Measurements from ENCODE around the gene ZNF18.

The ZNF18 gene

DNA sequence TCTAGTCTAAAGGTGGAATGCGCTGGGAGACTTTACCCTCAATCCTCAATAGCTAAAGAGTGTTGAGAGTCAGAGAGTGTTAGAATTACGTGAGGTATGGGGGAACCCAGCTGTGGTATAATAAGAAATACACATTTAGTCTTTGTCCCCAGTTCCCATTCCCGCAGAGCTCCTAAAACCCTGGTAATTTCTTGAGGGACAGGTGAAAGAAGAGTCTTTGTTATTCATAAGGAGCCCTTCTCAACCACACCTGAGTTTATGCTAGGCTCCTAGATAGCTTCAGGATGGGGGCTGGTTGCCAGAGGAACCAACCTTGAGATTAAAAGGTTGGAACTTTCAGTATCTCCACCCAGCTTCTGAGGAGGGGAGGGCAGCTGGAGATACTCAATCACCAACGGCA is 5.8 kb downstream of the ZNF18 start:
- CTCF ChIA-PET: no interaction called here
- POLR2A ChIA-PET: no interaction called here

DNA sequence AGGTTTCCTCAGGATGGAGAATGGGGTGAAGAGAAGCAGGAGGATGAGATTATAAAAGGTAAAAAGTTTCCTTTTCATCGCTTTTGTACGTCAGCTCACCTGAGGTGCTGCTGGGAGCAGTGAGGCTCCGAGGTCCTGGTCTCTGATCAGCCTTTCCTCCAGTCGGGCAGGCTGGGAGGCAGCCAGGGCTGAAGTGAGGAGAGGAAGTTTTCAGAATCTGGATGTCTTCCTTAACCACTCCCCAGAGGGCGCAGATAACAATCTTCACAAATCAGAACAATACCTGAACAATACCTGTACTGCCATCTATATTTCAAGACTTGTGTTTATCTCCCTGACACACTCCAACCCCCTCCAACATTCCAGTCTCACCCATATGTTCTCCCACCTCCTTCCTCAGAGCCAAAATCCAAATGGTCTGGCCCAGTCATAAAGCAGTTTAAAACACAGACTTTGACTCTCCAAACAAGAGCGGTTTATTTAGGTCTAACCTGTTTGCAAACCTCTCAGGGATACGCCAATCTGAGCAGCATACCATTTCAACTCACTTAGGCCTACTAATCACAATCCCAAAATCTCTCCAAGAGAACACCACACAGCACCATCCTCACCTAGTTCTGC is 6.8 kb downstream of the ZNF18 start:
- DNase-seq (ENCODE audit: extremely low spot score): no peak
- CTCF ChIA-PET: no interaction called here
- POLR2A ChIA-PET: interaction anchor here (0.6 kb wide), 1 partner anchor 1014 kb away, joined by 4 read pairs; no protein-coding TSS in a partner anchor
- TF ChIP-seq FOXA1 (IDR thresholded peaks at IDR 0.05): no peak
- TF ChIP-seq FOXM1 (IDR thresholded peaks at IDR 0.05; ENCODE audit: borderline replicate concordance): no peak
- TF ChIP-seq ELF4 (IDR thresholded peaks at IDR 0.05): no peak
- no peak for TF ChIP-seq NFRKB (IDR thresholded peaks at IDR 0.05)
- no peak for TF ChIP-seq FOXK2 (IDR thresholded peaks at IDR 0.05)

More for the DNA sequence above, 5.8 kb downstream of the ZNF18 start:
- no peak for DNase-seq (ENCODE audit: extremely low spot score)
- TF ChIP-seq FOXA1 (IDR thresholded peaks at IDR 0.05): no peak
- no peak for TF ChIP-seq LEF1 (IDR thresholded peaks at IDR 0.05; ENCODE audit: borderline replicate concordance)
- TF ChIP-seq SP1 (IDR thresholded peaks at IDR 0.05): no peak
- TF ChIP-seq SUZ12 (IDR thresholded peaks at IDR 0.05): no peak
- no peak for TF ChIP-seq HDGF (IDR thresholded peaks at IDR 0.05; ENCODE audit: borderline replicate concordance)
- TF ChIP-seq ARNT (IDR thresholded peaks at IDR 0.05): no peak
- no peak for TF ChIP-seq FOXM1 (IDR thresholded peaks at IDR 0.05; ENCODE audit: borderline replicate concordance)
- TF ChIP-seq TARDBP (IDR thresholded peaks at IDR 0.05): no peak

DNA sequence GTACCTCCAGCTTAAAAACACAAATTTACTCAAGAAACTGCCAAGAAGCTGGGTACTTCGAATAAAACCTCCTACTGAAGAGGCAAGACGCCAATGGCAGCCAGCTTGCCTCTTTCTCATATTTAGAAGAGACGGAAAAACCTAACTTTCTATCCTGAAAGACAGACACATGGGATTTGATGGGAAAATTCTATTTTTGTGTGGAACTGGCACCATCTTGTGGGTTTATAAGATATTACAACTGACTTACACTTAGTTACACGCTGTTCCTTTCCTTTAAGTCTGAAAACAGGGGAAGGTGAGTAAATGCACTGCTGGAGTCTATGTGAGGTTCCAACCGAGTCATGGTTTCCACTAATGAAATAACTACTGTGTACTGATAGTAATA is 10.3 kb downstream of the ZNF18 start:
- no peak for TF ChIP-seq BHLHE40 (IDR thresholded peaks at IDR 0.05; ENCODE audit: borderline replicate concordance)
- TF ChIP-seq NFRKB (IDR thresholded peaks at IDR 0.05): no peak
- no peak for TF ChIP-seq CTBP1 (IDR thresholded peaks at IDR 0.05; ENCODE audit: borderline replicate concordance)
- no peak for TF ChIP-seq ARNT (IDR thresholded peaks at IDR 0.05)
- no peak for TF ChIP-seq LEF1 (IDR thresholded peaks at IDR 0.05; ENCODE audit: borderline replicate concordance)
- no peak for TF ChIP-seq FOXM1 (IDR thresholded peaks at IDR 0.05; ENCODE audit: borderline replicate concordance)
- no peak for TF ChIP-seq SP1 (IDR thresholded peaks at IDR 0.05)
- TF ChIP-seq SUZ12 (IDR thresholded peaks at IDR 0.05): no peak
- no peak for TF ChIP-seq ZNF384 (IDR thresholded peaks at IDR 0.05)
- TF ChIP-seq FOXK2 (IDR thresholded peaks at IDR 0.05): no peak
- no peak for TF ChIP-seq HDGF (IDR thresholded peaks at IDR 0.05; ENCODE audit: borderline replicate concordance)
- no peak for TF ChIP-seq L3MBTL2 (conservative IDR thresholded peaks at IDR 0.05)
- TF ChIP-seq, protein P1, sequence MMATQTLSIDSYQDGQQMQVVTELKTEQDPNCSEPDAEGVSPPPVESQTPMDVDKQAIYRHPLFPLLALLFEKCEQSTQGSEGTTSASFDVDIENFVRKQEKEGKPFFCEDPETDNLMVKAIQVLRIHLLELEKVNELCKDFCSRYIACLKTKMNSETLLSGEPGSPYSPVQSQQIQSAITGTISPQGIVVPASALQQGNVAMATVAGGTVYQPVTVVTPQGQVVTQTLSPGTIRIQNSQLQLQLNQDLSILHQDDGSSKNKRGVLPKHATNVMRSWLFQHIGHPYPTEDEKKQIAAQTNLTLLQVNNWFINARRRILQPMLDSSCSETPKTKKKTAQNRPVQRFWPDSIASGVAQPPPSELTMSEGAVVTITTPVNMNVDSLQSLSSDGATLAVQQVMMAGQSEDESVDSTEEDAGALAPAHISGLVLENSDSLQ (IDR thresholded peaks at IDR 0.05): no peak
- no peak for TF ChIP-seq ELF4 (IDR thresholded peaks at IDR 0.05)
- no peak for TF ChIP-seq FOXA1 (IDR thresholded peaks at IDR 0.05)
- TF ChIP-seq TARDBP (IDR thresholded peaks at IDR 0.05): no peak
- peak; percentile 30 for DNase-seq (ENCODE audit: extremely low spot score)
- ChIA-PET POLR2A (interaction anchor here (2.9 kb wide), 1 partner anchor 10 kb away, joined by 10 read pairs; the partner anchor contains the start of gene ZNF18), CTCF (interaction anchor here (0.6 to 1.1 kb wide), 3 partner anchors 9 to 222 kb away, joined by 3 to 7 read pairs (median 3); partner anchors contain the start of gene ZNF18)

DNA sequence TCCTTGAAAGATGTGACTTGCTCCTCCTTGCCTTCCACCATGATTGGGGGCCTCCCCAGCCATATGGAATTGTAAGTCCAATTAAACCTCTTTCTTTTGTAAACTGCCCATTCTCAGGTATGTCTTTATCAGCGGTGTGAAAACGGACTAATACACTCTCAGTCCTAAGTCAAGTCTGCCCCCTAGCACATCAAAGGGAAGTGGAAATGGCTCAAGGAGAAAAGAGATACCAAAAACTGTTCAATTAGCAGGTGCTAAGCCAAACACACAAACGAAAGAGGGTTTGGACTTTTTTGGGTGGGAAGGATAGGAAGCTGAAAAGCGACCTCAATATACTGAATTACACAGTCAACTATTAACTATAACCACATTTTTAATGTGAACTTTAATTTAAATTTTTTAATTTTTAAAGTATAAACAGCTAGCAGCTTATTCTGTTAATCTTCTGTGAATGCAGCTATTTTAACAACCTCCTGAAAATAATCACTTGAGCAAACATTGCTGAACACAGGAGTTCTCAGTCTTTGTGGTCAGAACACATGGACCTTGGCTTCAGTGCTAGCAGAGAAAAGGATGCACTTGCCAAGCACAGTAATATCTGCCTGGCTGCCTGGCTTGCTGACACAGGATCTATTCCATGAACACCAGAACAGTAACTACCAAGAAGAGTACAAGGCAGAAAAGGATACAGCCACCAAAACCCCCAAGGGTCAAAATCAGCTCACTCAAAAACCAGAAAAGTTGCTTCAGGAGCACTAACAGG is 10.9 kb downstream of the ZNF18 start:
- no peak for DNase-seq (ENCODE audit: extremely low spot score)
- no peak for TF ChIP-seq SUZ12 (IDR thresholded peaks at IDR 0.05)
- no peak for TF ChIP-seq ZNF384 (IDR thresholded peaks at IDR 0.05)
- TF ChIP-seq, protein P1 (IDR thresholded peaks at IDR 0.05): no peak
- no peak for TF ChIP-seq SP1 (IDR thresholded peaks at IDR 0.05)
- no peak for TF ChIP-seq NFRKB (IDR thresholded peaks at IDR 0.05)
- TF ChIP-seq ELF4 (IDR thresholded peaks at IDR 0.05): no peak
- TF ChIP-seq FOXM1 (IDR thresholded peaks at IDR 0.05; ENCODE audit: borderline replicate concordance): no peak
- no peak for TF ChIP-seq ARNT (IDR thresholded peaks at IDR 0.05)
- TF ChIP-seq CTBP1 (IDR thresholded peaks at IDR 0.05; ENCODE audit: borderline replicate concordance): no peak
- no peak for TF ChIP-seq LEF1 (IDR thresholded peaks at IDR 0.05; ENCODE audit: borderline replicate concordance)
- TF ChIP-seq L3MBTL2 (conservative IDR thresholded peaks at IDR 0.05): no peak
- TF ChIP-seq FOXA1 (IDR thresholded peaks at IDR 0.05): no peak
- ChIA-PET POLR2A (interaction anchor here (2.9 kb wide), 1 partner anchor 11 kb away, joined by 10 read pairs; the partner anchor contains the start of gene ZNF18), CTCF (interaction anchor here (0.6 to 1.1 kb wide), 3 partner anchors 8 to 222 kb away, joined by 3 to 7 read pairs (median 3); partner anchors contain the start of gene ZNF18)

DNA sequence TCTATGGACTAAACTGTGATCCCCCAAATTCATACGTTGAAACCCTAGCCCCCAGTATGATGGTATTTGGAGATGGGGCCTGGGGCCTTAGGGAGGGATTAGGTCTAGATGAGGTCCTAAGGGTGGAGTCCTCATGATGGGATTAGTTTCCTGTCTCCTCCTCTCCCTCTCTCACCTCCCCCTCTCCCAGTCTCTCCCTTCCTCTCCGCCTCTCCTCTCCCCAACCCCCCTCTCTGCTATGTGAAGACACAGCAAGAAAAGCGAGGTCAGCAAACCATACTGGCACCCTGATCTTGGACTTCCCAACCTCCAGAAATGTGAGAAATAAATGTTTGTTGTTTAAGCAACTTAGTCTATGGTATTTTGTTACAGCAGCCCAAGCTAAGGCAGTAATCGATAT is 15.4 kb downstream of the ZNF18 start:
- DNase-seq (ENCODE audit: extremely low spot score): no peak
- ChIA-PET CTCF (interaction anchor here (0.6 kb wide), 1 partner anchor 1335 kb away, joined by 4 read pairs; no protein-coding TSS in a partner anchor), POLR2A (interaction anchor here (2.0 kb wide), 1 partner anchor 15 kb away, joined by 6 read pairs; the partner anchor contains the start of gene ZNF18)

More for the DNA sequence above, 15.4 kb downstream of the ZNF18 start:
- no peak for TF ChIP-seq CTBP1 (IDR thresholded peaks at IDR 0.05; ENCODE audit: borderline replicate concordance)
- no peak for TF ChIP-seq ELF4 (IDR thresholded peaks at IDR 0.05)
- no peak for TF ChIP-seq FOXK2 (IDR thresholded peaks at IDR 0.05)
- TF ChIP-seq, protein P1 (IDR thresholded peaks at IDR 0.05): no peak
- TF ChIP-seq SP1 (IDR thresholded peaks at IDR 0.05): no peak
- TF ChIP-seq HDGF (IDR thresholded peaks at IDR 0.05; ENCODE audit: borderline replicate concordance): no peak
- TF ChIP-seq FOXA1 (IDR thresholded peaks at IDR 0.05): no peak
- no peak for TF ChIP-seq LEF1 (IDR thresholded peaks at IDR 0.05; ENCODE audit: borderline replicate concordance)

All from HEK293T (cell line).